HuH-7 (cell line): ENCODE measurements around the gene PAX3.

Experiments
- DNase-seq: peaks from one replicate; pipeline ENCODE4 v3.0.0; 2011; ENCODE audit warnings: low spot score

The PAX3 gene

GRCh38 chr2:222269132-222269531 lies 29.7 kb downstream of the PAX3 start:
- no peak for DNase-seq

GRCh38 chr2:222268311-222268990 lies 30.3 kb downstream of the PAX3 start:
- DNase-seq = no peak

- no peak for DNase-seq
Measured at GRCh38 chr2:222264791-222265320, 33.9 kb downstream of the PAX3 start.

GRCh38 chr2:222261504-222261903 lies 37.3 kb downstream of the PAX3 start:
- DNase-seq = no peak

- no peak for DNase-seq
Measured at GRCh38 chr2:222257645-222258044, 41.2 kb downstream of the PAX3 start.

- no peak for DNase-seq
Measured at GRCh38 chr2:222256250-222256649, 42.5 kb downstream of the PAX3 start.

- no peak for DNase-seq
Measured at GRCh38 chr2:222255090-222255489, 43.7 kb downstream of the PAX3 start.

- DNase-seq = no peak
Measured at GRCh38 chr2:222250313-222250712, 48.5 kb downstream of the PAX3 start.

DNA sequence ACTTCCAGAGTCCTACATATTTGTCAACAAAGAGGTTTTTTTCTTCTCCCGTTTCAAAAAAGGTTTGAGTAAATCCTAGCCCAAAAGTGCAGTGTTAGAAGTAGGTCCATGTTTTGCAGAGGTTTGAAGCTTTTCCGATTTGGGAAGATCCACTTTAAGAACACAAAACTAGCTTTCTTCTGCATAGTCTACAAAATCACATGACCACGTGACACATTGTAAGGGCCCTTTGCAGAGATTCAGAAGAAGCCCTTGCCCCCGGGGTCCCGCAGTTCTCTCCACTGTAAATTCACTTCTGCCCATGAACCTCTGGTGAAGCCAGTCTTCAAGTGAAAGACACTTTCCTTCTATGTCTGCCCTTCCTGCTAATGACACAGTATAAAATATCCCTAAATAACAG lies 49.4 kb downstream of the PAX3 start:
- DNase-seq = no peak

DNA sequence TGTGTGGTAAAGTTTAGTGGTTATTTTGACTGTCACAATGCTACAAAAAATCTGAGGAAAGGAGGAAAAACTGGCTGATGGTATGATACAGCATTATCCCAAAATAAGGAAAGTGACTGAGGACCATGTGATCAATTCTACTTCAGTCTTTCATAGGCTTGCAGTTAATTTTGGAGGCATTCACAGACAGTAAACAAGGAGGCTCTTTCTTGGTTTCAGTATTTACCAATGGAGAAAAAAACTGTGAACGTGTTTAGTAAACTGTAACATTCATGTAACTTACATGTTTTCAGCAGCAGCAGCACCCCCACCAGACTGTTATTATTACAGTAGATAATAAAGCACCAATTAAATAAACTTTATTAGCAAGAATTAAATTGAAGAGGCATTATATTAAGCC lies 50.0 kb downstream of the PAX3 start:
- no peak for DNase-seq

GRCh38 chr2:222248256-222248655 lies 50.5 kb downstream of the PAX3 start:
- no peak for DNase-seq

GRCh38 chr2:222242532-222242931 lies 56.3 kb downstream of the PAX3 start:
- no peak for DNase-seq

GRCh38 chr2:222241128-222241870 lies 57.5 kb downstream of the PAX3 start:
- no peak for DNase-seq

DNA sequence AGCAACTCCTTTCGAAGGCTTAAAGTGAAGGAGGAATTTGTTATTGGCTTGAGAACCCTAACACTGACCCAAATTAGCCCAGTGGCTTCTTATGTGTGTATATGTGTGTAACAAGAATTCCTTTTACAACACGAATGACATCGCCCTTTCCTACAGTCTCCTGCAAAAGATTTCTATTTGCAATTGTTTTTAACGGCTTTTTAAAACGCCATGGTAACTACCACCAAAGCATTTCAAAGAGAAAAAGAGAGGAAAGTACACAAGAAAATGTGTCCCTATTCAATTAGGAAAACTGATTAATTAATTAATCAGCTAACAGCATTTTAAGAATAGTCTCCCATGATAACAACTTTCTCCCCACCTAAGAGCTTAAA lies 58.1 kb downstream of the PAX3 start:
- no peak for DNase-seq

DNA sequence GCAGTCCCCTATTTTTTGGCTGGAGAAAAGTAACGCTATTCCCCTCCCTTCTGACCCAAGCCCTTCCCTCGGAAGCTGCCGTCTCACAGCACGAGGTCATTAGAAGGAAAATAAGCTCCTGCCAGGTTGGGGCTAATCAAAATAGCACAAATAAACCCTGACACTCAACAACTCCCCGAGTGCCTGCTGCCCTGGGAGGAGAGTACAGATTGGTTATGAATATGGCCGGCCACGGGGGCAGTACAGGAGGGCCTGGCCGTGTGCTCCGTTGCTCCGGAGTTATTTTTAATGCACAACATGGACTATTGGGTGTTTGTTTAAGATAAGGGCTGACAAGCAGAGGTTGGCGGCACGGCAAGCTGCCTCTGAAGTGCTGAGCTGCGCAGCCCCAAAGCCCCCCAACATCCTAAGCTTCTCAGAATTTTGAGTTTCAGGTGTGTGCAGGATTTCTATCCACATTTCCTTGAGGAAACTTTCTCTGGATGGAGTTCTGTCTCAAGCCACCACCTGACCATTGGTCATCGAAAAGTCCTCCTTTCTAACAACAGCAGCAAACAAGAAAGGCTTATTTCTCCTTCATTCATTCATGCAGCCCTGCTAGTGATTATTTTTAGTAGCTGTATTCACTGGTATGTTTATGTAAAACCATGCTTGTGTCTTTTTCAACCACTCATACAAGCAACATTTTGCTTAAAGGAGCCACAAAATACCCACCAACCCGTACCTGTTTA lies 58.7 kb downstream of the PAX3 start:
- DNase-seq = peak; percentile 4

- no peak for DNase-seq
Measured at GRCh38 chr2:222239091-222239490, 59.7 kb downstream of the PAX3 start.

GRCh38 chr2:222238072-222238471 lies 60.7 kb downstream of the PAX3 start:
- no peak for DNase-seq

DNA sequence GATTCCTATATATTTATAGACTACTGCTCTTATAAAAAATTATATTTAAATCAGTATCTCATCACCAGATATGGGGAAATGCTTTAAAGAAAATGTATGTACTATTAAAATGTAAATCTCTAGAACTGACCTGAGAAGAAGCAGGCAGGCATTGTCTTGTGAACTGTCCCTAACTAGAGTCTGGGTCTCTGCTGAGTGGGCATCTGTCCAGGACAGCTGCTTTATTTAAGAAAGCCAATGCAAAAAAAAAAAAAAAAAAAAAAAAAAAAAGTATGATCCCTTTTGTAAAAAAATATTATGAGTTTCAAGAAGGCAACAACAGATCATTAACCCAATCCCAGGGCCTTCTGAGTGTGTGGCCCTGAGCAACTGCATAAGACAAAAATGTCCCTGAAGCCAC lies 66.0 kb downstream of the PAX3 start:
- DNase-seq = no peak

- DNase-seq = no peak
Measured at GRCh38 chr2:222232372-222232771, 66.4 kb downstream of the PAX3 start.

GRCh38 chr2:222228054-222228453 lies 70.7 kb downstream of the PAX3 start:
- no peak for DNase-seq

- no peak for DNase-seq
Measured at GRCh38 chr2:222218786-222219185, 80.0 kb downstream of the PAX3 start.

DNA sequence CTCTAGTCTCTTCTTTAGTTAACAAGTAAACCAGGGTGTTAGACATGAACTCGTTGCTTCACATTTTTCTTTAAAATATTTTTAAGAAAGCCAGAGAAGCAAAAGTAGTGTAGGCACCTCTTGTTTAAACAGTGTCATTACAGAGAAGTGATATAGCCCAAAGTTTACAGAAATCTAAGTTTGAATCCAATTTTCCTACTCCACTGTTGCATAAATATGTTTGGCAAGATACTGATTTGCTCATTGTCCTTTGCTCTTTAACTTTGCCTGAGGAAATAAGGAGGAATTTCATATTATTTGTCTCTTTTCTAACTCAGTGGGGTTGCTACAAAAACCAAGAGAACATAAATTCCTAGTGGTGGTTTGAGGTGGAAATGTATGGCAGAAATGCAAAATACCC lies 81.1 kb downstream of the PAX3 start:
- DNase-seq = no peak

- DNase-seq = no peak
Measured at GRCh38 chr2:222214885-222215284, 83.9 kb downstream of the PAX3 start.
